H9 (cell line): ENCODE data around the gene GRB2. TPM values are rescaled to one million over a fixed set of nuclear protein-coding genes. Genes with fewer than 3 reads are reported as not detected.

Experiments used
- DNase-seq: peaks from one replicate; pipeline ENCODE4 v3.0.0-alpha.2; 2017
- H2AFZ ChIP-seq: one replicate; pipeline ENCODE4 v1.6.1; 2013; ENCODE audit warnings: mild to moderate bottlenecking, low read length, control low read depth, moderate library complexity
- H2AK5ac ChIP-seq: 2 replicates; pipeline ENCODE4 v1.6.1; 2013; ENCODE audit warnings: low read length, control low read depth, mixed read lengths; ENCODE audit not compliant: insufficient read length
- H2BK120ac ChIP-seq: one replicate; pipeline ENCODE4 v1.6.1; 2013; ENCODE audit warnings: low read depth, mild to moderate bottlenecking, low read length, control low read depth, inconsistent platforms; ENCODE audit not compliant: poor library complexity, severe bottlenecking
- H2BK12ac ChIP-seq: 2 replicates; pipeline ENCODE4 v1.6.1; 2013; ENCODE audit warnings: low read length, control low read depth, mixed read lengths, low read depth; ENCODE audit not compliant: insufficient read length
- H2BK15ac ChIP-seq: 2 replicates; pipeline ENCODE4 v1.6.1; 2013; ENCODE audit warnings: low read depth, low read length, control low read depth
- H2BK20ac ChIP-seq: one replicate; pipeline ENCODE4 v1.6.1; 2013; ENCODE audit warnings: low read depth, mild to moderate bottlenecking, low read length, control low read depth, inconsistent platforms; ENCODE audit not compliant: poor library complexity, severe bottlenecking
- H2BK5ac ChIP-seq: 2 replicates; pipeline ENCODE4 v1.6.1; 2013; ENCODE audit warnings: low read length, control low read depth, mixed read lengths; ENCODE audit not compliant: insufficient read length
- H3K14ac ChIP-seq: 2 replicates; pipeline ENCODE4 v1.6.1; 2013; ENCODE audit warnings: low read length, control low read depth; ENCODE audit not compliant: insufficient read depth
- H3K18ac ChIP-seq: 2 replicates; pipeline ENCODE4 v1.6.1; 2013; ENCODE audit warnings: low read depth, mild to moderate bottlenecking, mixed read lengths, low read length, control low read depth; ENCODE audit not compliant: insufficient read length
- H3K23ac ChIP-seq: 2 replicates; pipeline ENCODE4 v1.6.1; 2013; ENCODE audit warnings: low read length, control low read depth, mixed read lengths, low read depth; ENCODE audit not compliant: insufficient read length
- H3K23me2 ChIP-seq: 2 replicates; pipeline ENCODE4 v1.6.1; 2013; ENCODE audit warnings: low read depth, mild to moderate bottlenecking, mixed read lengths, low read length, control low read depth; ENCODE audit not compliant: insufficient read length, poor library complexity, severe bottlenecking
- H3K27ac ChIP-seq: 2 replicates; pipeline ENCODE4 v1.5.1; 2013; ENCODE audit warnings: low read length, control low read depth, mixed read lengths, low read depth; ENCODE audit not compliant: insufficient read length
- H3K27me3 ChIP-seq: 2 replicates; pipeline ENCODE4 v1.6.1; 2013; ENCODE audit warnings: low read length, control low read depth, inconsistent platforms; ENCODE audit not compliant: insufficient read depth
- H3K4ac ChIP-seq: 2 replicates; pipeline ENCODE4 v1.6.1; 2013; ENCODE audit warnings: low read depth, mild to moderate bottlenecking, control low read depth, inconsistent platforms, low read length, moderate library complexity
- H3K4me1 ChIP-seq: 2 replicates; pipeline ENCODE4 v1.6.1; 2013; ENCODE audit warnings: low read length, control low read depth, inconsistent platforms; ENCODE audit not compliant: insufficient read depth
- H3K4me2 ChIP-seq: 2 replicates; pipeline ENCODE4 v1.6.1; 2013; ENCODE audit warnings: low read length, control low read depth, mixed read lengths; ENCODE audit not compliant: insufficient read length, insufficient read depth
- H3K56ac ChIP-seq: 2 replicates; pipeline ENCODE4 v1.6.1; 2013; ENCODE audit warnings: low read depth, mild to moderate bottlenecking, mixed read lengths, low read length, control low read depth; ENCODE audit not compliant: insufficient read length
- H3K79me1 ChIP-seq: 2 replicates; pipeline ENCODE4 v1.6.1; 2013; ENCODE audit warnings: low read depth, mild to moderate bottlenecking, moderate library complexity, low read length, control low read depth, inconsistent platforms; ENCODE audit not compliant: insufficient read depth, poor library complexity, severe bottlenecking
- H3K79me2 ChIP-seq: 2 replicates; pipeline ENCODE4 v1.6.1; 2013; ENCODE audit warnings: low read length, control low read depth, inconsistent platforms; ENCODE audit not compliant: insufficient read depth
- H3K9ac ChIP-seq: 2 replicates; pipeline ENCODE4 v1.6.1; 2013; ENCODE audit warnings: low read length, control low read depth, mixed read lengths; ENCODE audit not compliant: insufficient read length; ENCODE audit errors: extremely low read depth
- H3K9me3 ChIP-seq: one replicate; pipeline ENCODE4 v1.6.1; 2013; ENCODE audit warnings: low read depth, low read length, inconsistent platforms; ENCODE audit not compliant: control insufficient read depth
- H3T11ph ChIP-seq: one replicate; pipeline ENCODE4 v1.6.1; 2013; ENCODE audit warnings: mild to moderate bottlenecking, low read length, control low read depth, inconsistent platforms
- H4K20me1 ChIP-seq: one replicate; pipeline ENCODE4 v1.6.1; 2013; ENCODE audit not compliant: control insufficient read depth, insufficient read length, insufficient read depth
- H4K5ac ChIP-seq: 2 replicates; pipeline ENCODE4 v1.6.1; 2013; ENCODE audit warnings: low read depth, mild to moderate bottlenecking, mixed read lengths, low read length, control low read depth; ENCODE audit not compliant: insufficient read length
- H4K8ac ChIP-seq: replicated peaks from 2 replicates; pipeline ENCODE4 v1.6.1; 2013; ENCODE audit warnings: low read length, control low read depth, mixed read lengths, low read depth; ENCODE audit not compliant: insufficient read length
- H4K91ac ChIP-seq: 2 replicates; pipeline ENCODE4 v1.6.1; 2013; ENCODE audit warnings: low read depth, mild to moderate bottlenecking, moderate library complexity, mixed read lengths, low read length, control low read depth; ENCODE audit not compliant: insufficient read length
- H3K27ac Mint-ChIP-seq, 3 experiments: 2 replicates in 2 of 3; 3 replicates in 1 of 3; pipeline ENCODE4 v1.8.0; 2020 to 2021; ENCODE audit warnings: mixed read lengths in 3 of 3, mild to moderate bottlenecking in 1 of 3, moderate library complexity in 1 of 3
- H3K27me3 Mint-ChIP-seq: 2 replicates; pipeline ENCODE4 v1.8.0; 2021; ENCODE audit warnings: low read depth, mild to moderate bottlenecking, moderate library complexity, mixed read lengths
- H3K36me3 Mint-ChIP-seq, 3 experiments: 2 replicates in 2 of 3; 3 replicates in 1 of 3; pipeline ENCODE4 v1.8.0; 2020 to 2021; ENCODE audit warnings: low read depth in 3 of 3, mixed read lengths in 3 of 3; ENCODE audit not compliant: insufficient read depth in 1 of 3
- H3K4me1 Mint-ChIP-seq, 2 experiments: 2 replicates each; pipeline ENCODE4 v1.8.0; 2020; ENCODE audit warnings: mixed read lengths in 2 of 2
- H3K4me3 Mint-ChIP-seq, 2 experiments: 2 replicates in 1 of 2; 3 replicates in 1 of 2; pipeline ENCODE4 v1.8.0; 2020 to 2021; ENCODE audit warnings: mild to moderate bottlenecking in 2 of 2, mixed read lengths in 2 of 2, moderate library complexity in 1 of 2
- H3K9me3 Mint-ChIP-seq, 2 experiments: 2 replicates in 1 of 2; 3 replicates in 1 of 2; pipeline ENCODE4 v1.8.0; 2020; ENCODE audit warnings: mild to moderate bottlenecking in 2 of 2, mixed read lengths in 2 of 2, moderate library complexity in 1 of 2
- CTCF ChIP-seq: fragments of 200-600 bp; sonication (generic); conservative IDR thresholded peaks from 3 replicates; pipeline ENCODE4 v1.8.0; 2021; ENCODE audit warnings: antibody characterized with exemption, mild to moderate bottlenecking
- WGBS: extraction: QIAGEN DNeasy Blood & Tissue Kit; methylation state at CpG from one replicate; pipeline ENCODE4 v1.1.7; 2013; ENCODE audit warnings: missing lambda C conversion rate, low lambda C conversion rate, mixed read lengths; ENCODE audit not compliant: insufficient read length; ENCODE audit errors: extremely low coverage; 5-methylcytosine and 5-hydroxymethylcytosine counted together
- total RNA-seq: library from RNA; stranded (reverse); gene quantifications from 2 replicates; pipeline ENCODE4 v1.2.1, GENCODE V29; 2021

Gene GRB2
- total RNA-seq, 1 experiment from 2014 or later, result 91.7 TPM

GRCh38 chr17:75373280-75373679, 32.2 kb downstream of the GRB2 start:
- no peak overlapping the region for H3K27ac ChIP-seq
- no peak overlapping the region for H3K18ac ChIP-seq
- no peak overlapping the region for H2AK5ac ChIP-seq
- no peak overlapping the region for H3K23ac ChIP-seq
- no peak overlapping the region for H2BK120ac ChIP-seq
- H3K23me2 ChIP-seq, result no peaks in the 10 kb centered on the region
- H3K79me2 ChIP-seq, result peaks cover 4% of the 10 kb centered on the region; the same call in 1 of the 2 replicates
- no peak overlapping the region for H3K9ac ChIP-seq
- H2AFZ ChIP-seq, result no peak overlapping the region
- no peaks in the 10 kb centered on the region for H3K27me3 Mint-ChIP-seq
- no peak overlapping the region for H3K56ac ChIP-seq
- DNase-seq, result no peak
- no CpG with 5 or more reads among the region's 4 CpGs for WGBS
- no peaks in the 10 kb centered on the region for H4K20me1 ChIP-seq
- no peak overlapping the region for H3K4me2 ChIP-seq
- no peak overlapping the region for H2BK12ac ChIP-seq
- no peaks in the 10 kb centered on the region; the same call in 1 of the 2 replicates for H3K4me1 ChIP-seq
- no peak overlapping the region for H3K4me3 Mint-ChIP-seq
- H4K5ac ChIP-seq, result no peak overlapping the region
- no peak overlapping the region for H3T11ph ChIP-seq
- no peak overlapping the region for H2BK5ac ChIP-seq
- no peaks in the 10 kb centered on the region for H3K27me3 ChIP-seq
- H3K4ac ChIP-seq, result no peak overlapping the region
- TF ChIP-seq CTCF, result no peak
- no peaks in the 10 kb centered on the region for H3K9me3 Mint-ChIP-seq
- no peak overlapping the region for H2BK15ac ChIP-seq
- H3K79me1 ChIP-seq, result peaks cover 9% of the 10 kb centered on the region
- no peak overlapping the region for H4K8ac ChIP-seq
- H3K9me3 ChIP-seq, result no peaks in the 10 kb centered on the region
- peaks cover 25 to 30% of the 10 kb centered on the region in 2 experiments for H3K4me1 Mint-ChIP-seq
- no peak overlapping the region for H3K27ac Mint-ChIP-seq
- H4K91ac ChIP-seq, result no peak overlapping the region
- H2BK20ac ChIP-seq, result no peak overlapping the region
- no peak overlapping the region for H3K14ac ChIP-seq
- H3K36me3 Mint-ChIP-seq, result peaks cover 3 to 19% (median 11%) of the 10 kb centered on the region in 3 experiments; a peak in 5 of 7 replicates
